HEK293 (cell line): ENCODE results near the gene CFAP221.

Experiments
- SP2 ChIP-seq: fragments of 450-650 bp; formaldehyde crosslinking; IDR thresholded peaks from 2 replicates; pipeline ENCODE4 v1.5.1; 2016; ENCODE audit warnings: missing biosample characterization, missing genetic modification characterization
- ZNF19 ChIP-seq: fragments of 450-650 bp; formaldehyde crosslinking; IDR thresholded peaks from 2 replicates; pipeline ENCODE4; 2016; ENCODE audit warnings: missing biosample characterization, missing genetic modification characterization, low read depth
- ZNF24 ChIP-seq: fragments of 450-650 bp; formaldehyde crosslinking; IDR thresholded peaks from 2 replicates; pipeline ENCODE4 v1.5.1; 2016; ENCODE audit warnings: missing biosample characterization, missing genetic modification characterization
- ZNF391 ChIP-seq: fragments of 450-650 bp; formaldehyde crosslinking; IDR thresholded peaks from 2 replicates; pipeline ENCODE4 v1.5.1; 2016; ENCODE audit warnings: low read depth, missing biosample characterization, missing genetic modification characterization, borderline replicate concordance
- ZNF514 ChIP-seq: fragments of 450-650 bp; formaldehyde crosslinking; IDR thresholded peaks from 2 replicates; pipeline ENCODE4 v1.5.1; 2016; ENCODE audit warnings: missing biosample characterization, missing genetic modification characterization
- ZNF76 ChIP-seq: fragments of 450-650 bp; formaldehyde crosslinking; IDR thresholded peaks from 2 replicates; pipeline ENCODE4; 2016; ENCODE audit warnings: low read depth, missing biosample characterization, missing genetic modification characterization, borderline replicate concordance
- TF ChIP-seq, protein P1 (sequence below): fragments of 450-650 bp; formaldehyde crosslinking; IDR thresholded peaks from 2 replicates; pipeline ENCODE4 v1.5.1; 2016; ENCODE audit warnings: missing biosample characterization, missing genetic modification characterization
- TF ChIP-seq, protein P2 (sequence below): fragments of 450-650 bp; formaldehyde crosslinking; IDR thresholded peaks from 2 replicates; pipeline ENCODE4 v1.5.1; 2016; ENCODE audit warnings: missing biosample characterization, missing genetic modification characterization
- TF ChIP-seq, protein P3 (sequence below): fragments of 450-650 bp; formaldehyde crosslinking; IDR thresholded peaks from 2 replicates; pipeline ENCODE4 v1.5.1; 2016; ENCODE audit warnings: missing biosample characterization, missing genetic modification characterization
- TF ChIP-seq, protein P4 (sequence below): fragments of 450-650 bp; formaldehyde crosslinking; IDR thresholded peaks from 2 replicates; pipeline ENCODE4 v1.5.1; 2016; ENCODE audit warnings: missing biosample characterization, missing genetic modification characterization

DNA sequence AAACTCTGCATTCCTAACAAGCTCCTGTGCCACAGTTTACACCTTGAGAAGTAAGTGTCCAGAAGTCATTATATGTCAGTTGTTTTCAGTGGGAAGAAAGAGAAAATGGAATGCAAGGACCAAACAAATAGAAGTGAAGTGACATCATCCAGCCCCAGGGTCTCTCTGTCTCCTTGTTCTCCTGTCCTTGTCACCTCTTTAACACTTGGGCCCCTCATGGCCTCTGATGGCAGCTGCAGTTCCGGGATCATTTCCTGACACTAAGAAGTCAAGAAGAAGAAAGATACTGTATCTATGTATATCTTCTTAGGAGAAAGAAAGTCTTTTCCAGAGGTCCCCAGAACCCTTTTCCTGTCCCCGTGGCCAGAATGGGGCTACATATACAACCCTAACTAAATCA is 2.8 kb upstream of the CFAP221 start:
- TF ChIP-seq ZNF19 (tag by site-specific recombination) (no peak), ZNF514 (tag by site-specific recombination) (no peak), SP2 (tag by site-specific recombination) (no peak), ZNF76 (tag by site-specific recombination) (no peak), ZNF391 (tag by site-specific recombination) (no peak), ZNF24 (tag by site-specific recombination) (no peak)
- TF ChIP-seq, protein P1, sequence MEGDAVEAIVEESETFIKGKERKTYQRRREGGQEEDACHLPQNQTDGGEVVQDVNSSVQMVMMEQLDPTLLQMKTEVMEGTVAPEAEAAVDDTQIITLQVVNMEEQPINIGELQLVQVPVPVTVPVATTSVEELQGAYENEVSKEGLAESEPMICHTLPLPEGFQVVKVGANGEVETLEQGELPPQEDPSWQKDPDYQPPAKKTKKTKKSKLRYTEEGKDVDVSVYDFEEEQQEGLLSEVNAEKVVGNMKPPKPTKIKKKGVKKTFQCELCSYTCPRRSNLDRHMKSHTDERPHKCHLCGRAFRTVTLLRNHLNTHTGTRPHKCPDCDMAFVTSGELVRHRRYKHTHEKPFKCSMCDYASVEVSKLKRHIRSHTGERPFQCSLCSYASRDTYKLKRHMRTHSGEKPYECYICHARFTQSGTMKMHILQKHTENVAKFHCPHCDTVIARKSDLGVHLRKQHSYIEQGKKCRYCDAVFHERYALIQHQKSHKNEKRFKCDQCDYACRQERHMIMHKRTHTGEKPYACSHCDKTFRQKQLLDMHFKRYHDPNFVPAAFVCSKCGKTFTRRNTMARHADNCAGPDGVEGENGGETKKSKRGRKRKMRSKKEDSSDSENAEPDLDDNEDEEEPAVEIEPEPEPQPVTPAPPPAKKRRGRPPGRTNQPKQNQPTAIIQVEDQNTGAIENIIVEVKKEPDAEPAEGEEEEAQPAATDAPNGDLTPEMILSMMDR (tag by site-specific recombination): no peak
- TF ChIP-seq, protein P2, sequence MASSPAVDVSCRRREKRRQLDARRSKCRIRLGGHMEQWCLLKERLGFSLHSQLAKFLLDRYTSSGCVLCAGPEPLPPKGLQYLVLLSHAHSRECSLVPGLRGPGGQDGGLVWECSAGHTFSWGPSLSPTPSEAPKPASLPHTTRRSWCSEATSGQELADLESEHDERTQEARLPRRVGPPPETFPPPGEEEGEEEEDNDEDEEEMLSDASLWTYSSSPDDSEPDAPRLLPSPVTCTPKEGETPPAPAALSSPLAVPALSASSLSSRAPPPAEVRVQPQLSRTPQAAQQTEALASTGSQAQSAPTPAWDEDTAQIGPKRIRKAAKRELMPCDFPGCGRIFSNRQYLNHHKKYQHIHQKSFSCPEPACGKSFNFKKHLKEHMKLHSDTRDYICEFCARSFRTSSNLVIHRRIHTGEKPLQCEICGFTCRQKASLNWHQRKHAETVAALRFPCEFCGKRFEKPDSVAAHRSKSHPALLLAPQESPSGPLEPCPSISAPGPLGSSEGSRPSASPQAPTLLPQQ (tag by site-specific recombination): no peak
- TF ChIP-seq, protein P3, sequence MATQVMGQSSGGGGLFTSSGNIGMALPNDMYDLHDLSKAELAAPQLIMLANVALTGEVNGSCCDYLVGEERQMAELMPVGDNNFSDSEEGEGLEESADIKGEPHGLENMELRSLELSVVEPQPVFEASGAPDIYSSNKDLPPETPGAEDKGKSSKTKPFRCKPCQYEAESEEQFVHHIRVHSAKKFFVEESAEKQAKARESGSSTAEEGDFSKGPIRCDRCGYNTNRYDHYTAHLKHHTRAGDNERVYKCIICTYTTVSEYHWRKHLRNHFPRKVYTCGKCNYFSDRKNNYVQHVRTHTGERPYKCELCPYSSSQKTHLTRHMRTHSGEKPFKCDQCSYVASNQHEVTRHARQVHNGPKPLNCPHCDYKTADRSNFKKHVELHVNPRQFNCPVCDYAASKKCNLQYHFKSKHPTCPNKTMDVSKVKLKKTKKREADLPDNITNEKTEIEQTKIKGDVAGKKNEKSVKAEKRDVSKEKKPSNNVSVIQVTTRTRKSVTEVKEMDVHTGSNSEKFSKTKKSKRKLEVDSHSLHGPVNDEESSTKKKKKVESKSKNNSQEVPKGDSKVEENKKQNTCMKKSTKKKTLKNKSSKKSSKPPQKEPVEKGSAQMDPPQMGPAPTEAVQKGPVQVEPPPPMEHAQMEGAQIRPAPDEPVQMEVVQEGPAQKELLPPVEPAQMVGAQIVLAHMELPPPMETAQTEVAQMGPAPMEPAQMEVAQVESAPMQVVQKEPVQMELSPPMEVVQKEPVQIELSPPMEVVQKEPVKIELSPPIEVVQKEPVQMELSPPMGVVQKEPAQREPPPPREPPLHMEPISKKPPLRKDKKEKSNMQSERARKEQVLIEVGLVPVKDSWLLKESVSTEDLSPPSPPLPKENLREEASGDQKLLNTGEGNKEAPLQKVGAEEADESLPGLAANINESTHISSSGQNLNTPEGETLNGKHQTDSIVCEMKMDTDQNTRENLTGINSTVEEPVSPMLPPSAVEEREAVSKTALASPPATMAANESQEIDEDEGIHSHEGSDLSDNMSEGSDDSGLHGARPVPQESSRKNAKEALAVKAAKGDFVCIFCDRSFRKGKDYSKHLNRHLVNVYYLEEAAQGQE (tag by site-specific recombination): no peak
- TF ChIP-seq, protein P4, sequence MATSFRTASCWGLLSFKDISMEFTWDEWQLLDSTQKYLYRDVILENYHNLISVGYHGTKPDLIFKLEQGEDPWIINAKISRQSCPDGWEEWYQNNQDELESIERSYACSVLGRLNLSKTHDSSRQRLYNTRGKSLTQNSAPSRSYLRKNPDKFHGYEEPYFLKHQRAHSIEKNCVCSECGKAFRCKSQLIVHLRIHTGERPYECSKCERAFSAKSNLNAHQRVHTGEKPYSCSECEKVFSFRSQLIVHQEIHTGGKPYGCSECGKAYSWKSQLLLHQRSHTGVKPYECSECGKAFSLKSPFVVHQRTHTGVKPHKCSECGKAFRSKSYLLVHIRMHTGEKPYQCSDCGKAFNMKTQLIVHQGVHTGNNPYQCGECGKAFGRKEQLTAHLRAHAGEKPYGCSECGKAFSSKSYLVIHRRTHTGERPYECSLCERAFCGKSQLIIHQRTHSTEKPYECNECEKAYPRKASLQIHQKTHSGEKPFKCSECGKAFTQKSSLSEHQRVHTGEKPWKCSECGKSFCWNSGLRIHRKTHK (tag by site-specific recombination): no peak
